Right kidney (tissue), 1 donor: ENCODE results near the gene PDE11A.

Experiments used
- DNase-seq: peaks from one replicate; pipeline ENCODE4 v3.0.0-alpha.2; 2016

Gene PDE11A

GRCh38 chr2:177622521-177622920 lies 450.1 kb downstream of the PDE11A start:
- no peak for DNase-seq

GRCh38 chr2:177619986-177620385 lies 452.6 kb downstream of the PDE11A start:
- DNase-seq, result no peak

- no peak for DNase-seq
Observed at GRCh38 chr2:177619461-177619860, 453.1 kb downstream of the PDE11A start.

GRCh38 chr2:177618255-177619253 lies 454.0 kb downstream of the PDE11A start:
- DNase-seq, result peak; percentile 99

- DNase-seq, result no peak
Observed at GRCh38 chr2:177617849-177618248, 454.7 kb downstream of the PDE11A start.

- no peak for DNase-seq
Observed at GRCh38 chr2:177616731-177617130, 455.8 kb downstream of the PDE11A start.

- DNase-seq, result no peak
Observed at GRCh38 chr2:177616066-177616465, 456.5 kb downstream of the PDE11A start.

- no peak for DNase-seq
Observed at GRCh38 chr2:177612659-177613058, 459.9 kb downstream of the PDE11A start.

GRCh38 chr2:177611310-177611886 lies 461.2 kb downstream of the PDE11A start:
- no peak for DNase-seq

- DNase-seq, result no peak
Observed at GRCh38 chr2:177610813-177611212, 461.8 kb downstream of the PDE11A start.

GRCh38 chr2:177606636-177607035 lies 465.9 kb downstream of the PDE11A start:
- DNase-seq, result peak; percentile 23

- DNase-seq, result peak; percentile 46
Observed at GRCh38 chr2:177604271-177605065, 468.1 kb downstream of the PDE11A start.

GRCh38 chr2:177603768-177604167 lies 468.8 kb downstream of the PDE11A start:
- DNase-seq, result no peak

- DNase-seq, result peak; percentile 29
Observed at GRCh38 chr2:177603181-177603580, 469.4 kb downstream of the PDE11A start.

- no peak for DNase-seq
Observed at GRCh38 chr2:177602611-177603164, 469.9 kb downstream of the PDE11A start.

GRCh38 chr2:177600917-177601316 lies 471.7 kb downstream of the PDE11A start:
- no peak for DNase-seq

GRCh38 chr2:177599956-177600355 lies 472.6 kb downstream of the PDE11A start:
- DNase-seq, result no peak

GRCh38 chr2:177599139-177599688 lies 473.4 kb downstream of the PDE11A start:
- DNase-seq, result no peak

- DNase-seq, result peak; percentile 35
Observed at GRCh38 chr2:177598326-177599138, 474.0 kb downstream of the PDE11A start.

- DNase-seq, result no peak
Observed at GRCh38 chr2:177597759-177598158, 474.8 kb downstream of the PDE11A start.

- DNase-seq, result no peak
Observed at GRCh38 chr2:177596866-177597265, 475.7 kb downstream of the PDE11A start.
